Sigmoid colon (tissue), 7 donors: ENCODE measurements around the gene SLAMF1. TPM values are rescaled to one million over a fixed set of nuclear protein-coding genes. Genes with fewer than 3 reads are reported as not detected.

ENCODE experiments used
- DNase-seq: peaks from one replicate; pipeline ENCODE4 v3.0.0-alpha.2; 2019
- H3K27ac ChIP-seq, 4 donors: fragments of 200-600 bp; sonication (generic); one replicate each; pipeline ENCODE4 v1.5.1; 2016 to 2019; ENCODE audit warnings: mild to moderate bottlenecking in 1 of 4
- H3K27me3 ChIP-seq, 3 donors: fragments of 200-600 bp; sonication (generic); one replicate each; pipeline ENCODE4 v1.5.1; 2019; ENCODE audit warnings: mild to moderate bottlenecking in 1 of 3
- H3K36me3 ChIP-seq, 4 donors: fragments of 200-600 bp; sonication (generic); one replicate each; pipeline ENCODE4 v1.5.1; 2016 to 2019
- H3K4me1 ChIP-seq, 4 donors: fragments of 200-600 bp; sonication (generic); one replicate each; pipeline ENCODE4 v1.5.1; 2017 to 2019
- H3K4me3 ChIP-seq, 4 donors: fragments of 200-600 bp; sonication (generic); one replicate each; pipeline ENCODE4 v1.5.1; 2017 to 2019; ENCODE audit warnings: mild to moderate bottlenecking in 2 of 4, moderate library complexity in 1 of 4
- H3K9me3 ChIP-seq, 4 donors: fragments of 200-600 bp in 3 of 4; sonication (generic) in 3 of 4; one replicate each; pipeline versions ENCODE4 v1.5.1 to v1.6.1; 2013 to 2019
- EP300 ChIP-seq, 4 donors: sonication (generic); formaldehyde crosslinking; IDR thresholded peaks; one replicate each; pipeline ENCODE4 v1.6.1; 2017; ENCODE audit warnings: antibody characterized with exemption in 4 of 4
- POLR2A ChIP-seq, 2 donors: fragments of 450-650 bp; IDR thresholded peaks; one replicate each; pipeline ENCODE4 v1.6.1; 2016; ENCODE audit warnings: antibody characterized with exemption in 2 of 2, mild to moderate bottlenecking in 2 of 2, moderate library complexity in 2 of 2
- POLR2AphosphoS5 ChIP-seq, 4 donors: sonication (generic); formaldehyde crosslinking; IDR thresholded peaks; one replicate each; pipeline ENCODE4 v1.6.1; 2017; ENCODE audit warnings: antibody characterized with exemption in 4 of 4
- WGBS, 2 donors: extraction: QIAGEN DNeasy Blood & Tissue Kit; methylation state at CpG; one replicate each; pipeline ENCODE4 v1.1.7; 2013; 5-methylcytosine and 5-hydroxymethylcytosine counted together
- intact Hi-C: fragments of 100-400 bp; cut with DNase I; formaldehyde crosslinking; loops from one replicate; pipeline ENCODE4 v1.15.1; 2023
- polyA plus RNA-seq, 3 donors: library from polyadenylated mRNA; stranded (reverse); fragments of 200-250 nt; gene quantifications; one replicate each; pipeline ENCODE4 v1.2.3, GENCODE V29; 2013
- total RNA-seq, 4 donors: library from RNA; depleted of rRNA; stranded (reverse); fragments of >200 nt; gene quantifications; one replicate each; pipeline ENCODE4 v1.1.0, GENCODE V29; 2016
- TF ChIP-seq, protein P1 (sequence below), 4 experiments: fragments of 450-650 bp in 3 of 4; fragments of 200-600 bp in 1 of 4; IDR thresholded peaks; one replicate each; pipeline ENCODE4 v1.5.1; 2016 to 2019; ENCODE audit warnings: antibody characterized with exemption in 4 of 4, mild to moderate bottlenecking in 3 of 4, moderate library complexity in 2 of 4
- donor health status: healthy with polysubstance abuse.
- donor health status: Bipolar disorder and iron deficiency.
- donor health status: healthy.

The SLAMF1 gene
- total and polyA plus RNA-seq, 7 donors: under 0.01 to 6.1 (median 0.28) TPM; not detected in 2

DNA sequence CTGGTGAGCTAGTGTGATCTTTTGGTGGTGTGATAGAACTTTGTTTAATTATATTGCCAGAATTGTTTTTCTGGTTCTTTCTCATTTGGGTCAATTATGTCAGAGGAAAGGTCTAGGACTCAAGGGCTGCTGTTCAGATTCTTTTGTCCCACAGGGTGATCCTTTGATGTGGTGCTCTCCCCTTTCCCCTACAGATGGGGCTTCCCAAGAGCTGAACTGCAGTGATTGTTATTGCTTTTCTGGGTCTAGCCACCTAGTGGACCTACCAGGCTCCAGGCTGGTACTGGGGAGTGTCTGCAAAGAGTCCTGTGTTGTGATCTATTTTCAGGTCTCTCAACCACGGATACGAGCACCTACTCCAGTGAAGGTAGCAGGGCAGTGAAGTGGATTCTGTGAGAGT lies 41.6 kb downstream of the SLAMF1 start:
- WGBS, 2 donors: 93 to 96% methylated on average over 2 of the region's 2 CpGs
- Histone ChIP-seq H3K36me3 (no peaks in the 10 kb centered on the region), H3K4me1 (no peaks in the 10 kb centered on the region), H3K4me3 (no peak overlapping the region), H3K9me3 (peaks cover 0 to 1% (median 0%) of the 10 kb centered on the region in 4 donors), H3K27ac (no peak overlapping the region), H3K27me3 (no peaks in the 10 kb centered on the region)
- TF ChIP-seq EP300 (IDR thresholded peaks at IDR 0.05) (no peak), POLR2A (IDR thresholded peaks at IDR 0.05) (no peak)
- DNase-seq: no peak
- intact Hi-C loops: loop anchor here (5.0 kb wide), 1 partner anchor 178 kb away; no protein-coding TSS in a partner anchor

DNA sequence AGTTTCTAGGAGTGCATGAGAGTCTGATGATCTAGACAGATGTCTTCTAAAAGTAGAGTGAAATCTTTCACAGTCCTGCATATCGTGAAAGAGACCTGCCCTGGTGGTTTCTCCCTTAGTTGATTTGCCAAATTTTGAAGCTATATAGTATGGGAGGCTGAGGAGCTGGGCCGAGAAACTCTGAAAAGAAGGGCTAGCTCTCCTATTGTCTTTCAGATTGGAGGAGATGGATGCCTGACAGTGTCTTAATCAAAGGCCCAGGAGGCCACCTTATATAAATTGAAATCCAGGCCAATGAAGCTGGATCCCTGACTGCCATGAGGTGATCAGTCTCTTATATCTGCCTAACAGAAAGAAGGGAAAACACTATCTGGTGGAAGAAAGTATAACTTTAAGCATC lies 49.1 kb downstream of the SLAMF1 start:
- TF ChIP-seq EP300 (IDR thresholded peaks at IDR 0.05): no peak
- no peak for TF ChIP-seq POLR2A (IDR thresholded peaks at IDR 0.05)
- TF ChIP-seq, protein P1, sequence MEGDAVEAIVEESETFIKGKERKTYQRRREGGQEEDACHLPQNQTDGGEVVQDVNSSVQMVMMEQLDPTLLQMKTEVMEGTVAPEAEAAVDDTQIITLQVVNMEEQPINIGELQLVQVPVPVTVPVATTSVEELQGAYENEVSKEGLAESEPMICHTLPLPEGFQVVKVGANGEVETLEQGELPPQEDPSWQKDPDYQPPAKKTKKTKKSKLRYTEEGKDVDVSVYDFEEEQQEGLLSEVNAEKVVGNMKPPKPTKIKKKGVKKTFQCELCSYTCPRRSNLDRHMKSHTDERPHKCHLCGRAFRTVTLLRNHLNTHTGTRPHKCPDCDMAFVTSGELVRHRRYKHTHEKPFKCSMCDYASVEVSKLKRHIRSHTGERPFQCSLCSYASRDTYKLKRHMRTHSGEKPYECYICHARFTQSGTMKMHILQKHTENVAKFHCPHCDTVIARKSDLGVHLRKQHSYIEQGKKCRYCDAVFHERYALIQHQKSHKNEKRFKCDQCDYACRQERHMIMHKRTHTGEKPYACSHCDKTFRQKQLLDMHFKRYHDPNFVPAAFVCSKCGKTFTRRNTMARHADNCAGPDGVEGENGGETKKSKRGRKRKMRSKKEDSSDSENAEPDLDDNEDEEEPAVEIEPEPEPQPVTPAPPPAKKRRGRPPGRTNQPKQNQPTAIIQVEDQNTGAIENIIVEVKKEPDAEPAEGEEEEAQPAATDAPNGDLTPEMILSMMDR (IDR thresholded peaks at IDR 0.05): no peak
- no peak for TF ChIP-seq POLR2AphosphoS5 (IDR thresholded peaks at IDR 0.05)
- WGBS, 2 donors: 63 to 93% methylated on average over 2 of the region's 2 CpGs
- no peaks in the 10 kb centered on the region for H3K4me1 ChIP-seq
- intact Hi-C loops: no loop called here
- H3K27ac ChIP-seq: no peak overlapping the region
- no peaks in the 10 kb centered on the region for H3K27me3 ChIP-seq
- no peaks in the 10 kb centered on the region for H3K36me3 ChIP-seq
- DNase-seq: no peak
- H3K4me3 ChIP-seq: no peak overlapping the region
- H3K9me3 ChIP-seq: peaks cover 0 to 4% (median under 1%) of the 10 kb centered on the region in 4 donors

- no peaks in the 10 kb centered on the region for H3K27me3 ChIP-seq
- TF ChIP-seq, protein P1 (IDR thresholded peaks at IDR 0.05): no peak
- no peak for TF ChIP-seq POLR2AphosphoS5 (IDR thresholded peaks at IDR 0.05)
- no peak for TF ChIP-seq EP300 (IDR thresholded peaks at IDR 0.05)
- no peak for TF ChIP-seq POLR2A (IDR thresholded peaks at IDR 0.05)
- H3K27ac ChIP-seq: no peak overlapping the region
- no peaks in the 10 kb centered on the region for H3K36me3 ChIP-seq
- whole genome bisulfite sequencing, 2 donors: 96 to 97% methylated on average over 1 of the region's 1 CpG
- DNase-seq: no peak
- H3K4me1 ChIP-seq: no peaks in the 10 kb centered on the region
- peaks cover 0 to 5% (median under 1%) of the 10 kb centered on the region in 4 donors for H3K9me3 ChIP-seq
- no peak overlapping the region for H3K4me3 ChIP-seq
- intact Hi-C loops: no loop called here
These were observed 49.8 kb downstream of the SLAMF1 start for GRCh38 chr1:160597051-160597450.

- intact Hi-C loops: no loop called here
- no peaks in the 10 kb centered on the region for H3K27me3 ChIP-seq
- H3K36me3 ChIP-seq: no peaks in the 10 kb centered on the region
- H3K9me3 ChIP-seq: peaks cover 0 to 5% (median 0%) of the 10 kb centered on the region in 4 donors
- H3K27ac ChIP-seq: no peak overlapping the region
- no peak overlapping the region for H3K4me3 ChIP-seq
- no peak for TF ChIP-seq POLR2A (IDR thresholded peaks at IDR 0.05)
- TF ChIP-seq EP300 (IDR thresholded peaks at IDR 0.05): no peak
- TF ChIP-seq, protein P1 (IDR thresholded peaks at IDR 0.05): no peak
- no peak for TF ChIP-seq POLR2AphosphoS5 (IDR thresholded peaks at IDR 0.05)
- no peak for DNase-seq
- WGBS, 2 donors: 68 to 88% methylated on average over 1 of the region's 1 CpG
- H3K4me1 ChIP-seq: no peaks in the 10 kb centered on the region
These were observed 56.4 kb downstream of the SLAMF1 start for GRCh38 chr1:160590488-160590887.

DNA sequence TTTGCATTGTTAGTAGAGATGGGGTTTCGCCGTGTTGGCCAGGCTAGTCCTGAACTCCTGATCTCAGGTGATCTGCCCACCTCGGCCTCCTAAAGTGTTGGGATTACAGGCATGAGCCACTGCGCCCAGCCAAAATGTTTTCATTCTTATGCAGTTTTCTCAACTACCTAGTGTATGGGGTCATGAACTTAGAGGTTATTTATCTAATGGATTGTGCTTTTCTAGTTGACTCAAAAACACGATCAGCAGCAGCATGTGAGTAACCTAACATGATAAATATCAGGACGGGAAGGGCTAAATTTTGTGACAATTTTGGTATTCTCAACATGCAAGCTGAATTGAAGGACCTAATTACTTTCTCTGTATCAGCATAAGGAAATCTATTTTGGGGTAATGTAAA lies 58.4 kb downstream of the SLAMF1 start:
- Histone ChIP-seq H3K27me3 (no peaks in the 10 kb centered on the region), H3K4me1 (no peaks in the 10 kb centered on the region), H3K27ac (no peak overlapping the region), H3K9me3 (peaks cover 0 to 5% (median 0%) of the 10 kb centered on the region in 4 donors), H3K4me3 (no peak overlapping the region), H3K36me3 (no peaks in the 10 kb centered on the region)
- no peak for DNase-seq
- intact Hi-C loops: no loop called here
- 91 to 95% methylated on average over 6 of the region's 6 CpGs for WGBS, 2 donors
- TF ChIP-seq POLR2AphosphoS5 (IDR thresholded peaks at IDR 0.05) (no peak), EP300 (IDR thresholded peaks at IDR 0.05) (no peak), POLR2A (IDR thresholded peaks at IDR 0.05) (no peak)
- TF ChIP-seq, protein P1 (IDR thresholded peaks at IDR 0.05): no peak
